SHP77 (cell line): ENCODE data around the gene MAN1B1.

ENCODE experiments used
- DNase-seq, 2 experiments: peaks; one replicate each; lab custom pipeline; 2025; lab: John Stamatoyannopoulos, UW

MAN1B1 gene

DNA sequence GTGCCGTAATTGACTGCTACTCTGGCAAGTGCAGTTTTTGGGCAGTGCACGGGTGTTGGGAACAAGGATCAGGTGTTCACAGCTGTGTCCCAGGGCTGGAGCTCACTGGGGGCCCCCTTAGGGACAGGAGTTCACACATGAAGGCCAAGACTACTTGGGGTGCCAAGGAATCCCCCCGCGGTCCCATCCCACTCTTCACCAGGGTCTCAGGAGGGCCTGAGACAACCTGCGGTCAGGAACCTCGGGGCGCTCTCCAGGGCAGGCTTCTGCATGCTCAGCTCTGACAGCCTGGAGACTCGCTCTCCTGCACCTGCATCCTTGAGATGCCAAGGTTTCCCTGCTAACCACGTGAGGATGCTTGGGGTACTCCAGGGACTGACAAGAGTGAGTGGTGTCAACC lies 2.3 kb upstream of the MAN1B1 start:
- no peak for DNase-seq

DNA sequence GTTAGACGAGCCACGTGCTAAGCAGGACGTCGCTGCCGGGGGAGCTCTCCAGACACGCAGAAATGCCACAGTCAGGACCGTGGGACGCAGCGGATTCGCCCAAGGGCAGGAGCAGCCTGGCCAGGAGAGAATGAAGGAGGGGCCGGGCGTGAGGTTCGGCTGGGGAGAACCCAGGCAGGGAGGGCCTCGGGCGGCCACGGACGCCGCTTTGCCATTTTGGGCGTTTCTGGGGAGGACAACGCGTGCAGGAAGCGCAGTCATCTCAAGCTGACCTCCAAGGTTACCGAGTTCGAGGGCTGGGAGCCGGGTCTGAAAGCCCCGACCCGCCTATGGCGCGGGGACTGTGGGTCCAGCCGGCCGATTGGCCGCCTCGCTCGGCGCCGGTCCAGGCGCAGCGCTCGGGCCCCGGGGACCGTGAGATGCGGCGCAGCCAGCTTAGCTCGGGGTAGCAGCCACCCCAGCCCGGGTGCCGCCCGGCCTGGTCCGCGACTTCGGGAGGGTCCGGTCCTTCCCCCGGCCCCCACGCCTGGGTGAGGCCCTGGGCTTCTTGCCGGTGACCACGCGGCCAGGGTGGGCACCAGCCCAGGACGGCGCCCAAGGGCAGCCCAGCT lies 760 bp upstream of the MAN1B1 start:
- peak in 1 of 2 experiments; percentile 44 for DNase-seq

DNA sequence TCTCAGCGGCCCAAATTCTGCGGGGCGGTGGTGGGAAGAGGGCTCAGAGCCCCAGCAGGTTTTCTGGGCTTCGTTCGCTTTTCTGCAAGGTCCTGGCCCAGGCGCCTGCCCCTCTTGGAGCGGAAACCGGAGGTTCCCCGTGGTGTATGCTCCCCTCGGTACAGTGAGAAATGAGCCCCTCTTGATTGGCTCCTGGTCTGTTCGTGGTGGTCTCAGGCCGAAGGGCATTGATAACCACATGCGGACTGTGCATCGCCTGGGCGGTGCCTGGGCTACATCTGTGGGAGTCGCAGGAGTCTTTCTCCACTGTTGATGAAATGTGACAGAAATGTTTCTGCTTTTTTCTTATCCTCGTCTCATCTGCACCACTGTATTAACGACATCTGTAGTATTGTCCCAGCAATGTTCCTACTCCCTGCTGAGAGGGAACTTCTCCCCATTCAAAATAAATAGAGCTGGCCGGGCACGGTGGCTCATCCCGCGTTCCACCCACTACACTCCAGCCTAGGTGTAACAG lies 682 bp downstream of the MAN1B1 start:
- no peak for DNase-seq

DNA sequence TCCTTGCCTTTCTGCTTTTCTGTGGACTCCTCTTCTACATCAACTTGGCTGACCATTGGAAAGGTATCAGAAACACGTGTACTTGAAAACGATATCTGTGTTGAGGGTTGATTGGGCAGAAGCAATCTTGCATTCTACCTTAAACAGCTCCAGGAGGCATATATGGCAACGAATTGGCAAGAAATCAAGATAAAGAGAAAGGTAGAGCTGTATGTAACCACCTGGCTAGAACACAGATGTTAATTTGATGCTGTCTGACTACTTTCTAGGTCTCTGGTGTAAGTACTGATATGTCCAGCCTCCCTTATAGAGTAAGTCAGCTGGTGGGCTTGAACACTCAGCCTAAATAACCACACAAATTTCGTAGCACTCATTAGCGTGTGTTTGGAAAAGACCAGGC lies 1.3 kb downstream of the MAN1B1 start:
- DNase-seq = no peak

DNA sequence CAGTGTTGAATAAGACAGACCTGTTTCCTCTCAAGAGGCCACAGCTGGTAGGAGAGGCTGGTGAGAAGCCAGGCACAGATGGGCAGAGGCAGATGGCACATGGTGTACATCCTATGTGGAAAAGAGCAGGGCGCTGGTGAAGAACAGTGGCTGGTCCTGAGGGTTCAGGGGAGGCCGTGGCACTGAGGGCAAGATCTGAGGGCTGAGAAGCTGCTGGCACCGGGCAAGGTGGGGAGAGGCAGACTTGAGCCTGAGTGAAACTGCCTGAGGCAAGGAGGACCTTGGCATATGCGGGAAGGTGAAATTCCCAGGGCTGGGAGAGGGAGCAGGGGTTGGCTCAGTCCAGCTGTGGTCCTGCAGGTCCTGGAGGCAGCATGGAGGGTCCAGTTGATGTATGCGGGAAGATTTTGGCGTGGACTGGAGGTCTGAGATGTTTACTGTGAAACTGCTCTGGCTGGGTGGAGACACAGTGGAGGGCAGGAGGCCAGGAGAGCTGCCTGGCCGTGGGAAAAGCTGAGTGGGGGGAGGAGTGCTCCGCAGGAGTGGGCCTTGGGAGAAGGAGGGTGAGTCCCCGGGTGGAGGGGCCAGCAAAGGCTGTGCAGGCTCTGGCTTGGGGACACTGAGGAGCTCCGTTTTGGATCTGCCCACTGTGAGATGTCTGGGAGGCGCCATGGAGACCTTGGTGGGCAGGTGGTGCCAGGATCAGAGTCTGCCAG lies 2.6 kb downstream of the MAN1B1 start:
- DNase-seq = no peak

DNA sequence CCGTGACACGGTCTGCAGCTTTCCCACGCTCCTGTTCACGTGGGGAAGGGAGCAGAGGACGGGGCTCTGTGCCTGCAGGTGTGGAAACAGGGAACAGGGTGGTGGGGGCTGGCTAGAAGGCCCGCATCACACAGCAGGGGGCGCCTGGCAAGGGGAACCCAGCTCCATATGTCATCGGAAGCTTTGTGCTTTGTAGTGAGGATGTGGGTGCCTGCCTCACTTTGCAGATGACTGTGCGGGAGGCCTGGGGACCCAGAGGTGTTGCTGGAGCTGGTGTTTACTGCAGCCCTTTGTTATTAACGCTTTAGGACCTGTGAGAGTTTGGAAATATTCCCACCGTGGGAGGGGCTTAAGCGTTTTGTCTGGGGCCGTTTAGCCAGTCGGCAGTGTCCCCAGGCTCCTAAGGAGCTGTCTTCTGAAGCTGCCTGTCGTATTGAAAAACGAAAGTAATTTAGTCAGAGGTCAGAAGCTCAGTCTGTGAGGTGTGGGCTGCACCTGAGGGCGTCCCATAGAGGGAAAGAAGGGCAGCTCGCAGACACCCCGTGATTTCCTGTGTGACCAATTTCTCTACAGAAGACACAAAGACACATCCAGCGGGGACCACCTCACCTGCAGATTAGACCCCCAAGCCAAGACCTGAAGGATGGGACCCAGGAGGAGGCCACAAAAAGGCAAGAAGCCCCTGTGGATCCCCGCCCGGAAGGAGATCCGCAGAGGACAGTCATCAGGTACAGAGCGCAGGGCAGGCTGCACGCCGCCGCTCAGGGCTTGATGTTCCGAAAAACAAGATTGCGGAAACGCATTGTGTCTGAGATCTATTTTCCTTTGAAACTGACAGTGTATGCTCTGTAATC lies 9.1 kb downstream of the MAN1B1 start:
- DNase-seq = peak in 1 of 2 experiments; percentile 10

DNA sequence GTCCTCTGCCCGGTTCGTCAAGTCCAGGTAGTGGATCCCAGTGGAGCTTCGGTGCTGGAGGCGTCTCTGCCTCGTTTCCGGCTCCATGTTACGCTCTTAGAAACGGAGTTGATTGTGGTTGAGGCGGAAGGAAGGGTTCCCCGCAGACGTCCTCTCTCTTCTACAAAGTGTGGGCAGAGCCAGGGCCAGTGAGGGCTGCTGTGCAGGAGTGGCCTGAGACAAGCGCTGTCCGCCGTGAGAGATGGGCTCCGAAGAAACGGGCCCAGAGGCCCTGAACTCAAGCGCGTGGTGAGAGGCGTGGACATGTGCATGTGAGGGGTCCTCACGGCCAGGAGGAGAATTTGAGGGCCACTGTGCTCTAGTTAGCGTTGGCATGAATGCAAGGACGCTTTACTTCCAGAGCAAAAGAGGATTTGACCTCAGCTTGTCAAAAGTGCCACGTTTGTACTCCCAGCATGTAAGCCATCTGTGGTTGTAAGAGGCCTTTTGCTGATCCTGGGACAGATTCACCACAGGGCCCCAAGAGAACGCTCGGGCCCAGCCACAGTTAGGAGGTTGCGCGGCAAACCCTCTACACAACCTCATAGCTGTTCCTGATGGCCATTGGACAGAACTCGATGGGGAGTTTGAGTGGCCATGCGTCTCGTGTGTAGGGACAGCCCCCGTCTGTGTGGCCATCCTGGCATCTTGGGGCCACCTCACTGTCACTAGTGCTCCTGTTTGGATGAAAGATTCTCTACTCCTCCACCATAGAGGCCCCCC lies 10.2 kb downstream of the MAN1B1 start:
- no peak for DNase-seq

DNA sequence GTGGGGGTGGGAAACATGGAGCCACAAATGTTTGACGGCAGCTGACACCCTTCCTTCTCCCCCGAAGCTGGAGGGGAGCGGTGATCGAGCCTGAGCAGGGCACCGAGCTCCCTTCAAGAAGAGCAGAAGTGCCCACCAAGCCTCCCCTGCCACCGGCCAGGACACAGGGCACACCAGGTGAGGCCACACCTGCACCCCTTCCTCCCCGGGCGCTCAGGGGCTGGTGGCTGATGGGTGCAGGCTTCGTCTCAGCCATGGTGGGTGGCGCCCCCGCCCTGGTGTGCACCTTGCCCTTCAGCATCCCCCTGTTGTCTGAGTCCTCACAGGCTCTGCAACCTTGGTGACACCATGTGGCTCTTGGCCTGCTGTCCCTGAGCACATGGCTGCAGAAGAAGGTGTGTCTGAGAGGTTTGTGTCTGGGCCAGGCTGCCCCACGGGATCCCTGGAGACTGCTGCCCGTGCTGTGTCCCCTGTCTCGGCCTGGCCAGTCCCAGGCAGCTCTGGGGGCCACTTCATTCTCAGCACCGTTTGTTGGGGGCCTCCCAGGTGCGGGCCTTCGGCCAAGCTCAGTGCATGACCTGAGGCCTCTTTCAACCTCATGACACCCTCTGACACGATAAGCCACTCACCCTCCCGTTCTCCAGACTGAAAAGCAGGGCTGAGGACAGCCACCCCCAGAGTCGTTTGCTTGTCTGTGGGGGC lies 11.1 kb downstream of the MAN1B1 start:
- no peak for DNase-seq

DNA sequence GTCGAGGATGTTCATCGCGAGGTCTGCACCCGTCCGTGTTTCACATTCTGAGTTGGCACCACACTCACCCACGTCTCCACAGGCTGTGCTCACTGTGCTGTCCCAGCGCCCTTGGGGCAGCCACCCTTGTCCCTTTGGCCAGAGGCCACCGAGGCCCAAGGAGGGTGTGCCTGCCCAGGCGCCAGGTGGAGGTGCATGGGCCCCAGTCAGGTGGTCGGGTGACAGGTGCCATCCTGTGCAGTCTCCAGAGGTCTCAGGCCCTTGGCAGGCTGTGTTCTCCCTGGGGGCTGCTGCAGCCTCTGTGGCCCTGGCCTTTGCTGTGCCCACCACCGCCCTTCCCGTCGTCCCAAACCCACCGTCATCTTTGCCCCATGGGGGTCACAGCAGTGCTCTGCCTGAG lies 12.4 kb downstream of the MAN1B1 start:
- DNase-seq = no peak

DNA sequence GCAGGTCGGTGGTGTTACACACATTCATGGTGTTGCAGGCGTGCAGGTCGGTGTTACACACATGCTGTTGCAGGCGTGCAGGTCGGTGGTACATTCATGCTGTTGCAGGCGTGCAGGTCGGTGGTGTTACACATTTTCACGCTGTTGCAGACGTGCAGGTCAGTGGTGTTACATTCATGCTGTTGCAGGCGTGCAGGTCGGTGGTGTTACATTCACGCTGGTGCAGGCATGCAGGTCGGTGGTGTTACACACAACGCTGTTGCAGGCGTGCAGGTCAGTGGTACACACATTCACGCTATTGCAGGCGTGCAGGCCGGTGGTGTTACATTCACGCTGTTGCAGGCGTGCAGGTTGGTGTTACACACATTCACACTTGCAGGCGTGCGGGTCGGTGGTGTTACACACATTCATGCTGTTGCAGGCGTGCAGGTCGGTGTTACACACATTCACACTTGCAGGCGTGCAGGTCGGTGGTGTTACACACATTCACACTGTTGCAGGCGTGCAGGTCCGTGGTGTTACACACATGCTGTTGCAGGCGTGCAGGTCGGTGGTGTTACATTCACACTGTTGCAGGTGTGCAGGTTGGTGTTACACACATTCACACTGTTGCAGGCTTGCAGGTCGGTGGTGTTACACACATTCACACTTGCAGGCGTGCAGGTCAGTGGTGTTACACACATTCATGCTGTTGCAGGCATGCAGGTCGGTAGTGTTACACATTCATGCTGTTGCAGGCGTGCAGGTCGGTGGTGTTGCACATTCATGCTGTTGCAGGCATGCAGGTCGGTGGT lies 16.6 kb downstream of the MAN1B1 start:
- no peak for DNase-seq

DNA sequence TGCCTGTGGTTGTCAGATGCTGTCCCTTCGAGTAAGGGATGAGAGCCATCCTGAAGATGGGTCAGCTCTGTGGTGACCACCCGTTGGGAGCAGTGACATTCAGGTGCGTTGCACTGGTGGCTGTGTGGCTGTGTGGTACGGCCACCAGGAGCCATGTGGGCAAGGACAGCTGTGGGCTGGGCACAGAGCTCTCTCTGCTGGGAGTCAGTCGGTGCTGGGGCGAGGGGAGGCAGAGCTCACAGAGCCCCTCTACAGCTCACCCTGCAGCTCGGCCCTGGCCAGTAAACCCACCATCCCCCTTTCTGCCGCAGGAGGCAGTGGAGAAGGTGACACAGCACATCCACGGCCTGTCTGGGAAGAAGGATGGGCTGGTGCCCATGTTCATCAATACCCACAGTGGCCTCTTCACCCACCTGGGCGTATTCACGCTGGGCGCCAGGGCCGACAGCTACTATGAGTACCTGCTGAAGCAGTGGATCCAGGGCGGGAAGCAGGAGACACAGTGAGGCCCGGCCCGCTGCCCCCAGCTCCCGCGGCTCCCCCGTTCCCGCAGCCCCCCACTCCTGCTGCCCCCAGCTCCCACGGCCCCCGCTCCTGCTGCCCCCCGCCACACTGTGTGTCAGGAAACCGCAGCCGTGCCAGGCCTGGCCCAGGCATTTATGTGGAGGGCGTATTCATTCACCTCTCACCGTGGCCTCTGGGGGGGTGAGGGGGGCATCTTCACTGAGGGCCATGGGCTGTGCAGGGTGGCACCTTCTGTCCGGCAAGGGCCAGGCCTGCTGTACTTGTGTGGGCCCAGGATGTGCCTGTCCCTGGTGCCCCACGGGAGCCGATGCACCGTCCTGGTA lies 19.3 kb downstream of the MAN1B1 start:
- no peak for DNase-seq

DNA sequence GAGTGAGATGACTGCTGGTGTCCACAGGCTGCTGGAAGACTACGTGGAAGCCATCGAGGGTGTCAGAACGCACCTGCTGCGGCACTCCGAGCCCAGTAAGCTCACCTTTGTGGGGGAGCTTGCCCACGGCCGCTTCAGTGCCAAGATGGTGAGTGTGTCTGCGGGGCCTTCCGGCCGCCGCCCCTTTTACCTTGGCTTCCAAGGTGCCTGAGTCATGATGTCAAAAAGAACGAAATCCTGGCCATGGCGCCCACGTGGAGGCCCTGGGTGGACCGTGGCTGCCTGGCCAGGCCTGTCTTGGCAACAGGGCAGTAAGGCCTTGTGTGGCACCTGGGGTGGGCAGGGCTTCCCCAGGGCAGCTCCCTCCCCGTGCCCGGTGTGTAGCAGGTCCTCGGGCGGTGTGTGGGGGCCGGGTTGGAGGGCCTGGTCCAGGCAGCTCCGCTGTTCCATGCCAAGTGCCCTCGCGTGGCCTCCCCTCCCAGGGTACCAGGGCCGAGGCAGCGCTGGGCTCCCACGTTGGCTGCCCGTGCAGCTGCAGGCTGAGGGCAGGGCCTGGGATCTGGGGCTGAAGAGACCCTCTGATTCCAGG lies 20.0 kb downstream of the MAN1B1 start:
- DNase-seq = no peak

DNA sequence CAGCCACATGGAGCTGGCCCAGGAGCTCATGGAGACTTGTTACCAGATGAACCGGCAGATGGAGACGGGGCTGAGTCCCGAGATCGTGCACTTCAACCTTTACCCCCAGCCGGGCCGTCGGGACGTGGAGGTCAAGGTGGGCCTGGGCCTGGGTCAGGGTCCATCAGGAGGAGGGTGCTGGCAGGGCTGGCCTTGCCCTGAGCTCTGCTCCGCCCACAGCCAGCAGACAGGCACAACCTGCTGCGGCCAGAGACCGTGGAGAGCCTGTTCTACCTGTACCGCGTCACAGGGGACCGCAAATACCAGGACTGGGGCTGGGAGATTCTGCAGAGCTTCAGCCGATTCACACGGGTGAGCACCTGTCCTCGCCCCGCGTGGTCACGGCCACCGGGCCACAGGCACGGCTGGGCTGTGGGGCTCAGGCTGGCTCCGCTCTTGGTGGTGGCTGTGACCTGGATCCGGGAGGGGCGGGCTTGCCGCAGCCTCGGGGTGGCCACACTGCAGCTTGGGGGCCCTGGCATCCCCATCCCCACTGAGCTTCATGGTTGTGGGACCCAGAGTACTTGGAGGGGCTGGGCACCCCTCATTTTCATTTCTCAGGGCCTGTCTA lies 20.6 kb downstream of the MAN1B1 start:
- DNase-seq = no peak

DNA sequence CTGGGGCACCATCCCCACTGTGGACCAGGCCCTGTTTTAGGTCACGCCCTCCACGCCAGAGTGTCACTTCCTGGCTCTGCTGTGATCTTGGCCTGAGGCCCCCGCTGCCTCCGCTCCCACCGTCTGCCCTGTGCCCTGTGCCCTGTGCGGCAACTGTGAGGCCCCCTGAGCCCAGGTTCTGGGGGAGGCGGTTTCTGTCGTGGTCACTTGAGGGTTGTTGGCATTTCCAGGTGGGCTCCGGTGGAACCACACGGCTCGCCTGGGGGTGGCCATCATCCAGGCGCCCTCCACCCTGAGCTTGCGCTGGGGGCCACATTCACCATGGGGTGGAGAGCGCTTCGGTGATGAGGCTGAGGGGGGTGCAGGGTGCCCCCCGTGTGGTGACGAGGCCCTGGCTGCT lies 21.2 kb downstream of the MAN1B1 start:
- DNase-seq = no peak

DNA sequence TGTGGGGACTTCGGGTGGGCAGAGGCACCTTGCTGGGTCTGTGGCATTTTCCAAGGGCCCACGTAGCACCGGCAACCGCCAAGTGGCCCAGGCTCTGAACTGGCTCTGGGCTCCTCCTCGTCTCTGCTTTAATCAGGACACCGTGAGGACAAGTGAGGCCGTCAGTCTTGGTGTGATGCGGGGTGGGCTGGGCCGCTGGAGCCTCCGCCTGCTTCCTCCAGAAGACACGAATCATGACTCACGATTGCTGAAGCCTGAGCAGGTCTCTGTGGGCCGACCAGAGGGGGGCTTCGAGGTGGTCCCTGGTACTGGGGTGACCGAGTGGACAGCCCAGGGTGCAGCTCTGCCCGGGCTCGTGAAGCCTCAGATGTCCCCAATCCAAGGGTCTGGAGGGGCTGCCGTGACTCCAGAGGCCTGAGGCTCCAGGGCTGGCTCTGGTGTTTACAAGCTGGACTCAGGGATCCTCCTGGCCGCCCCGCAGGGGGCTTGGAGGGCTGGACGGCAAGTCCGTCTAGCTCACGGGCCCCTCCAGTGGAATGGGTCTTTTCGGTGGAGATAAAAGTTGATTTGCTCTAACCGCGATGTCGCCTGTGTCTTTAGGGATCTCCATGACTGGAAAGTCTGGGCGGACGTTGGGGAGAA lies 21.9 kb downstream of the MAN1B1 start:
- DNase-seq = no peak

DNA sequence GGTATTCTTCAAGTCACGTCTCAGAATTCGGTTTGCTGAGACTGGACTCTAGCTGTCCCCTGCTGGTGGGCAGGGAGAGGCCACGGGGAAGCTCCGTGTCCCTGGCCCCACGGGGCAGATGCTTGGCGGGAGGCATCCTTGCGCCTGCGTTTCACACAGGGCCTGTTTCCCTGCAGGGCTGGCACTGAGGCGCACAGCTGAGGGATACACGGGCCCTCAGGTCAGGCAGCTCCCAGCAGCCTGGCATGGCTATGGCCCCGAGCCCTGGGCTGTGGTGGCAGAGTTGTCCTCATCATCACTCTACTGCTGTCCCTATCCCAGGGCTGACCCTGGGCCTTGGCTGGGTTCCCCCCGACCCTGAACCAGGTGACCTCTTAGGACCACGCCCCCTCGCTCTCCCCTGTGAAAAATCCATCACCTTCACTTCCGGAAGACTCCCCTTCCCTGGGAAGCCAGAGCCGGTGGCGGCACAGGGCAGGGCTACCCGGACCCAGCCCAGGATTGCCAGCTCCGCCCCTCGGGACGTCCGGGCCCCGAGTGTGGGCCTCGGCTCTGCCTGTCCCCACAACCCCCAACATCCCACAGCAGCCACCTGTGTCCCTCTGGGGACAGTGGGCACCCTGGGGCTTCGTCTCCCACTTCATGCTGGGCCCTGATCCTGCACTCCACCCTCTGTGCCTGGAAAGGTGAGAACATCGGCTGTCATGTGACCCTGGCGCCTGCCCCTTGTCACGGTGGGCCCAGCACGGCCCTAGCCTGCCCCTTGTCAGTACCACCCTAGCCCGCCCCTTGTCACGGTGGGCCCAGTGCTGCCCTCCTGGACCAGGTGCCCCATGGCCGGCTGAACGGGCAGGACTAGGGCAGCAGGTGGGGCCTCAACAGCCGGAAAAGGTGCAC lies 22.7 kb downstream of the MAN1B1 start:
- DNase-seq = no peak
